ENCODE data around the gene VRTN. TPM values are rescaled to one million over a fixed set of nuclear protein-coding genes. Genes with fewer than 3 reads are reported as not detected.

VRTN gene
- total RNA-seq, 2 experiments from 2014 or later = not detected

DNA sequence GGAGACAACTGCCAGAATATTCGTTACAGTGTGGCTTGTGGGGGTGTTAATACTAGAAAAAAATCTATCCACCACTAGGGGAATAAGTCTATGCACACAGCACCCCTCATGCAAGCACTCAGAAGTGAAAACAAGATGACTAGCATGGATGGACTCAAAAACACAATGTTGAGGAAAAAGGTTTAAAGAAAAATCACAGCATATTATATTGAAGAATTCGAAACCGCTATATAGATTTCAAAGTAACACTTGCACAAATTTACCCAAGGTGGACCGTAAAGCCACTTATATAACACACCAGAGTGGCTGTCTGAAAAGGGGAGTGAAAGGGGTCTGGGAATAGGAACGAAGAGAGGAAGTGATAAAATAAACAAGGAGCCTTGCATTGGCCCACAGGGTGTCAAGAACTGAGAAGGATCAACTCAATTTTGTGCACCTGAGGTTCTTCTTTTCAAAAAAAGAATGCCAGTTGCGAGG, 46.1 kb upstream of the VRTN start:
- Mint-ChIP-seq H3K4me1 (ENCODE audit: low read depth) (peaks cover 32% of the 10 kb centered on the region), H3K27ac (peak overlapping the region; percentile 87), H3K9me3 (no peaks in the 10 kb centered on the region), H3K36me3 (ENCODE audit: low read depth) (peaks cover 33% of the 10 kb centered on the region), H3K4me3 (peak overlapping the region; percentile 97), H3K27me3 (no peaks in the 10 kb centered on the region)
- TF ChIP-seq, protein P1, sequence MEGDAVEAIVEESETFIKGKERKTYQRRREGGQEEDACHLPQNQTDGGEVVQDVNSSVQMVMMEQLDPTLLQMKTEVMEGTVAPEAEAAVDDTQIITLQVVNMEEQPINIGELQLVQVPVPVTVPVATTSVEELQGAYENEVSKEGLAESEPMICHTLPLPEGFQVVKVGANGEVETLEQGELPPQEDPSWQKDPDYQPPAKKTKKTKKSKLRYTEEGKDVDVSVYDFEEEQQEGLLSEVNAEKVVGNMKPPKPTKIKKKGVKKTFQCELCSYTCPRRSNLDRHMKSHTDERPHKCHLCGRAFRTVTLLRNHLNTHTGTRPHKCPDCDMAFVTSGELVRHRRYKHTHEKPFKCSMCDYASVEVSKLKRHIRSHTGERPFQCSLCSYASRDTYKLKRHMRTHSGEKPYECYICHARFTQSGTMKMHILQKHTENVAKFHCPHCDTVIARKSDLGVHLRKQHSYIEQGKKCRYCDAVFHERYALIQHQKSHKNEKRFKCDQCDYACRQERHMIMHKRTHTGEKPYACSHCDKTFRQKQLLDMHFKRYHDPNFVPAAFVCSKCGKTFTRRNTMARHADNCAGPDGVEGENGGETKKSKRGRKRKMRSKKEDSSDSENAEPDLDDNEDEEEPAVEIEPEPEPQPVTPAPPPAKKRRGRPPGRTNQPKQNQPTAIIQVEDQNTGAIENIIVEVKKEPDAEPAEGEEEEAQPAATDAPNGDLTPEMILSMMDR (IDR thresholded peaks at IDR 0.05) = peak; percentile 62
- Histone ChIP-seq H3K9me3 (ENCODE audit: control insufficient read depth in 1 of 2, insufficient read depth in 1 of 2, low read length in 2 of 2) (no peaks in the 10 kb centered on the region), H3K27me3 (ENCODE audit: control insufficient read depth in 1 of 2, insufficient read depth in 2 of 2, low read length in 2 of 2) (no peaks in the 10 kb centered on the region), H3K4me1 (ENCODE audit: insufficient read depth, low read length) (peaks cover 33% of the 10 kb centered on the region), H3K4me3 (ENCODE audit: low read length) (peak overlapping the region; percentile 96), H3K27ac (ENCODE audit: low read depth in 1 of 2, low read length in 2 of 2) (peak overlapping the region; percentile 75 to 86), H3K36me3 (ENCODE audit: insufficient read depth, low read length) (peaks cover 20% of the 10 kb centered on the region)
- peak in 7 of 14 experiments; percentile 8 to 73 (median 18) for DNase-seq
- ATAC-seq (ENCODE audit: poor library complexity) = peak; percentile 89
- intact Hi-C loops (cut with DNase I, micrococcal nuclease) = loop anchor here in 1 of 2 experiments (2.0 to 5.0 kb wide), 3 partner anchors 190 to 460 kb away; partner anchors contain the start of genes AREL1, FCF1, ISCA2 and NPC2
- ChIA-PET CTCF (interaction anchor here (0.6 kb wide), 2 partner anchors 11 to 521 kb away, joined by 3 read pairs; no protein-coding TSS in a partner anchor), POLR2A (interaction anchor here (0.5 to 1.0 kb wide), 2 partner anchors 191 to 1717 kb away, joined by 3 to 4 read pairs; partner anchors contain the start of genes ISCA2 and NPC2)

DNA sequence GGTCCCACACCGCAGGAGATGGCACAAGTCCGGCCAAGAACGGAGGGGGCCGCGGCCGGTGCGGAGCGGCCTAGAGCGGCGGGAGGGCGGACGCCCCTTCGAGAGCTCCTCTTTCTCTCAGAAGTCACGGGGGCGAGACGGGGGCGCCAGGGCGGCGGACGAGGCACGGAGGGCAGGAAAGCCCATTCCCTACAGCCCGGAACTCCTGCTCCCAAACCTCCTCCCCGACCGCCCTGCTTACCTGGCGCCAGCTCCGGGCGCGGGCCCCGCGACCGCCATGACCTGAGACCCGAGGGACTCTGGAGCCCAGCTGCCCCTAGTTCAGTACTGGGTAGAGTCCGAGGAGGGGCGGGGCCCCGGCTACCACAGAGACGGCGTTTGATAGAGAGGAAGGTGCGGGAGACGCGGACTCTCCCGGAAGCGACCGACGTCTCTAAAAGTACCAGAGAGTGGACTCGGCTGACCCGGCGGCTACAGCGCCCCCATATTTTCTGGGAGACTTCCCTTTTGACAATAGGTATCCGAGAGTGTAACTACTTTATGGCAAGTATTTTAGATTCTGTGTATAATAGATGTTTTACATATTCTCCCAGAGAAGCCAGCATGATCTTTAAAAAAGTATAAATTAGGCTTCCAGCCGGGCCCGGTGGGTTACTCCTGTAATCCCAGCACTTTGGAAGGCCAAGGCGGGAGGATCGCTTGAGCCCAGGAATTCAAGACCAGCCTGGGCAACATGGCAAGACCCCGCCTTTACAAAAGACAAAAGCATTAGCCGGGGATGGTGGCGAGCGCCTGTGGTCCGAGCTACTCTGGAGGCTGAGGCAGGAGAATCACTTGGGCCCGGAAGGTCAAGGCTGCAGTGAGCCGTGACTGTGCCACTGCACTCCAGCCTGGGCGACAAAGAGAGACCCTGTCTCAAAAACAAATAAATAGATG, 45.4 kb upstream of the VRTN start, which contains the start of gene ABCD4:
ABCD4 (minus strand) TSS at position 301 of the 936 bp plus-strand sequence; CDS start at position 279, 22 bp downstream.
- Histone ChIP-seq H3K27ac (ENCODE audit: low read depth in 1 of 2, low read length in 2 of 2) (peak within 1 kb of the TSS; percentile 75 to 86), H3K27me3 (ENCODE audit: control insufficient read depth in 1 of 2, insufficient read depth in 2 of 2, low read length in 2 of 2) (no peaks in the 10 kb centered on the region), H3K4me1 (ENCODE audit: insufficient read depth, low read length) (peaks cover 33% of the 10 kb centered on the region), H3K4me3 (ENCODE audit: low read length) (peak within 1 kb of the TSS; percentile 96), H3K9me3 (ENCODE audit: control insufficient read depth in 1 of 2, insufficient read depth in 1 of 2, low read length in 2 of 2) (no peaks in the 10 kb centered on the region), H3K36me3 (ENCODE audit: insufficient read depth, low read length) (peaks cover 13% of the 10 kb centered on the region)
- Mint-ChIP-seq H3K4me3 (peak within 1 kb of the TSS; percentile 97), H3K9me3 (no peaks in the 10 kb centered on the region), H3K36me3 (ENCODE audit: low read depth) (peaks cover 26% of the 10 kb centered on the region), H3K4me1 (ENCODE audit: low read depth) (peaks cover 27% of the 10 kb centered on the region), H3K27ac (peak within 1 kb of the TSS; percentile 87), H3K27me3 (no peaks in the 10 kb centered on the region)
- TF ChIP-seq, protein P1 (IDR thresholded peaks at IDR 0.05) = peak; percentile 53
- intact Hi-C loops (cut with DNase I, micrococcal nuclease) = loop anchor here in 1 of 2 experiments (2.0 to 5.0 kb wide), 3 partner anchors 189 to 459 kb away; partner anchors contain the start of genes AREL1, FCF1, ISCA2 and NPC2
- DNase-seq = peak; percentile 68 to 91 (median 81)
- CTCF ChIA-PET = interaction anchor here (0.6 kb wide), 1 partner anchor 522 kb away, joined by 3 read pairs; no protein-coding TSS in a partner anchor
- POLR2A ChIA-PET = interaction anchor here (0.5 to 1.2 kb wide), 3 partner anchors 190 to 1717 kb away, joined by 3 to 4 read pairs (median 3); partner anchors contain the start of genes ALDH6A1, ISCA2 and NPC2
- ATAC-seq (ENCODE audit: poor library complexity) = peak; percentile 70

DNA sequence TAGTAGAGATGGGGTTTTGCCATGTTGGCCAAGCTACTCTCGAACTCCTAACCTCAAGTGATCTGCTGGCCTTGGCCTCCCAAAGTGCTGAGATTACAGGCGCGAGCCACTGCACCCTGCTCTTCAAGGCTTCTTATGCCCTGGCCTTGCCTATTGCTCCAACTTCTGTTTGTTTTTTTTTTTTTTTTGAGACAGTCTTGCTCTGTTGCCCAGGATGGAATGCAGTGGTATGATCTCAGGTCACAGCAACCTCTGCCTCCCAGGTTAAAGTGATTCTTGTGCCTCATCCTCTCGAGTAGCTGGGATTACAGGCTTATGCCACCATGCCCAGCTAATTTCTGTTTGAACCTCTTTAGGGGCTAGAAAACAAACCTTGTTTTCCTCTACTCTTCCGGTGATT, 39.6 kb upstream of the VRTN start:
- Histone ChIP-seq H3K27me3 (ENCODE audit: control insufficient read depth in 1 of 2, insufficient read depth in 2 of 2, low read length in 2 of 2) (no peaks in the 10 kb centered on the region), H3K9me3 (ENCODE audit: control insufficient read depth in 1 of 2, insufficient read depth in 1 of 2, low read length in 2 of 2) (no peaks in the 10 kb centered on the region), H3K36me3 (ENCODE audit: insufficient read depth, low read length) (no peaks in the 10 kb centered on the region), H3K4me1 (ENCODE audit: insufficient read depth, low read length) (peaks cover 6% of the 10 kb centered on the region), H3K4me3 (ENCODE audit: low read length) (no peak overlapping the region), H3K27ac (ENCODE audit: low read depth in 1 of 2, low read length in 2 of 2) (no peak overlapping the region)
- TF ChIP-seq, protein P1 (IDR thresholded peaks at IDR 0.05) = no peak
- Mint-ChIP-seq H3K27ac (no peak overlapping the region), H3K4me1 (ENCODE audit: low read depth) (peaks cover 1% of the 10 kb centered on the region), H3K27me3 (no peaks in the 10 kb centered on the region), H3K4me3 (peak overlapping the region; percentile 55), H3K36me3 (ENCODE audit: low read depth) (no peaks in the 10 kb centered on the region), H3K9me3 (no peaks in the 10 kb centered on the region)
- ATAC-seq (ENCODE audit: poor library complexity) (no peak), DNase-seq (no peak)
- ChIA-PET CTCF (no interaction called here), POLR2A (no interaction called here)
- intact Hi-C loops (cut with DNase I, micrococcal nuclease) = no loop called here

Measured in CD4-positive, alpha-beta T cell (primary cell).